Stomach (tissue), 9 donors: Measurements from ENCODE around the gene WNT2B. TPM values are rescaled to one million over a fixed set of nuclear protein-coding genes. Genes with fewer than 3 reads are reported as not detected.

Experiments
- DNase-seq, 2 donors: peaks; one replicate each; pipeline versions ENCODE4 v3.0.0 to v3.0.0-alpha.2; 2013 to 2019
- H3K27ac ChIP-seq, 5 donors: fragments of 200-600 bp in 4 of 5; sonication (generic) in 4 of 5; one replicate each; pipeline ENCODE4 v1.5.1; 2013 to 2019; ENCODE audit warnings: mild to moderate bottlenecking in 1 of 5, moderate library complexity in 1 of 5
- H3K27me3 ChIP-seq, 3 donors: fragments of 200-600 bp; sonication (generic); one replicate each; pipeline ENCODE4 v1.5.1; 2017 to 2019; ENCODE audit warnings: mixed run types in 1 of 3
- H3K36me3 ChIP-seq, 4 donors: fragments of 200-600 bp; sonication (generic); 1 replicate in 3 of 4; 2 replicates in 1 of 4; pipeline ENCODE4 v1.5.1; 2016 to 2019
- H3K4me1 ChIP-seq, 4 donors: fragments of 200-600 bp; sonication (generic); one replicate each; pipeline ENCODE4 v1.5.1; 2016 to 2019
- H3K4me3 ChIP-seq, 4 donors: fragments of 200-600 bp; sonication (generic) in 3 of 4; one replicate each; pipeline ENCODE4 v1.5.1; 2016 to 2019; ENCODE audit warnings: mild to moderate bottlenecking in 1 of 4
- H3K9me3 ChIP-seq, 4 donors: fragments of 200-600 bp; sonication (generic); one replicate each; pipeline ENCODE4 v1.5.1; 2016 to 2019
- CTCF ChIP-seq, 7 experiments: fragments of 450-650 bp in 4 of 7; fragments of 200-600 bp in 3 of 7; sonication (generic) in 3 of 7; IDR thresholded peaks; one replicate each; pipeline ENCODE4 v1.5.1; 2016 to 2019; ENCODE audit warnings: antibody characterized with exemption in 7 of 7, control low read depth in 2 of 7, mild to moderate bottlenecking in 1 of 7
- EP300 ChIP-seq: sonication (generic); formaldehyde crosslinking; IDR thresholded peaks from one replicate; pipeline ENCODE4 v1.6.1; 2017; ENCODE audit warnings: antibody characterized with exemption
- POLR2A ChIP-seq, 4 donors: fragments of 450-650 bp; IDR thresholded peaks; one replicate each; pipeline ENCODE4 v1.6.1; 2016; ENCODE audit warnings: antibody characterized with exemption in 4 of 4, control low read depth in 2 of 4, mild to moderate bottlenecking in 1 of 4, moderate library complexity in 1 of 4
- POLR2AphosphoS5 ChIP-seq, 3 donors: sonication (generic); formaldehyde crosslinking; IDR thresholded peaks; one replicate each; pipeline ENCODE4 v1.6.1; 2016; ENCODE audit warnings: antibody characterized with exemption in 3 of 3
- WGBS, 5 donors: extraction: QIAGEN DNeasy Blood & Tissue Kit in 3 of 5; methylation state at CpG; one replicate each; pipeline versions ENCODE4 v1.1.5 to v1.1.7; 2013 to 2018; 5-methylcytosine and 5-hydroxymethylcytosine counted together
- intact Hi-C: fragments of 100-400 bp; cut with DNase I; formaldehyde crosslinking; loops from one replicate; pipeline ENCODE4 v1.15.1; 2023; ENCODE audit warnings: low total_unique reads
- polyA plus RNA-seq, 3 donors: library from polyadenylated mRNA; stranded (reverse); fragments of 200-250 nt; gene quantifications; one replicate each; pipeline ENCODE4 v1.2.3, GENCODE V29; 2013
- total RNA-seq, 5 donors: library from RNA; depleted of rRNA; stranded (reverse); fragments of >200 nt; gene quantifications; one replicate each; pipeline versions ENCODE4 v1.1.0 to v1.2.3, GENCODE V29; 2014 to 2016
- donor health status: healthy with polysubstance abuse.
- donor health status: Bipolar disorder and iron deficiency.
- donor health status: healthy.

The WNT2B gene
- total and polyA plus RNA-seq, 8 donors = 1.7 to 19.5 (median 2.7) TPM; not detected in 1

DNA sequence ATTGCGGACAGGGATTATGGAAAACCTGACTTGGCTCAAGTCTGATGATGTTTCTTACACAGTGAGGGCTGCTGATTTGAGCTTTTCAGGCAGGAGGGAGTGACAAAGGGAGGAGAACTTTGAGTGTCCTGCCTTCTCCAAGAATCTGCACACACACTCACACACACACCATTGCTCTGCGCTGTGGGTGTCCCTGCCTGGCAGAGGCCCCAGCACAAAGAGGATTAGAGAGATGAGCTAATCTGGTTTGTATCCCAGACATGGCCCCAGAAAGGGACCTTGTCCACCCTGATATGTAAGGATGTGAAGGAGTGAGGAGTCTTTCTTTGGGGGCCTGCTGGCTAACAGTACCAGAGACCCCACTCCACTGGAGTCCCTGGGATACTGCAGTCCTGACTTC lies 5.9 kb upstream of the WNT2B start:
- intact Hi-C loops = no loop called here
- Histone ChIP-seq H3K4me1 (peaks cover 16 to 19% (median 19%) of the 10 kb centered on the region in 4 donors), H3K27ac (peak overlapping the region in 2 of 5 donors; percentile 3 to 40), H3K36me3 (no peaks in the 10 kb centered on the region), H3K9me3 (no peaks in the 10 kb centered on the region), H3K27me3 (peaks cover 0 to 73% (median 25%) of the 10 kb centered on the region in 3 donors), H3K4me3 (no peak overlapping the region)
- WGBS, 5 donors = 61 to 83% (median 71%) methylated on average over 2 of the region's 2 CpGs
- peak in 1 of 2 donors; percentile 66 for DNase-seq
- TF ChIP-seq POLR2A (IDR thresholded peaks at IDR 0.05) (no peak), POLR2AphosphoS5 (IDR thresholded peaks at IDR 0.05) (no peak), EP300 (no peak), CTCF (IDR thresholded peaks at IDR 0.05) (no peak)

DNA sequence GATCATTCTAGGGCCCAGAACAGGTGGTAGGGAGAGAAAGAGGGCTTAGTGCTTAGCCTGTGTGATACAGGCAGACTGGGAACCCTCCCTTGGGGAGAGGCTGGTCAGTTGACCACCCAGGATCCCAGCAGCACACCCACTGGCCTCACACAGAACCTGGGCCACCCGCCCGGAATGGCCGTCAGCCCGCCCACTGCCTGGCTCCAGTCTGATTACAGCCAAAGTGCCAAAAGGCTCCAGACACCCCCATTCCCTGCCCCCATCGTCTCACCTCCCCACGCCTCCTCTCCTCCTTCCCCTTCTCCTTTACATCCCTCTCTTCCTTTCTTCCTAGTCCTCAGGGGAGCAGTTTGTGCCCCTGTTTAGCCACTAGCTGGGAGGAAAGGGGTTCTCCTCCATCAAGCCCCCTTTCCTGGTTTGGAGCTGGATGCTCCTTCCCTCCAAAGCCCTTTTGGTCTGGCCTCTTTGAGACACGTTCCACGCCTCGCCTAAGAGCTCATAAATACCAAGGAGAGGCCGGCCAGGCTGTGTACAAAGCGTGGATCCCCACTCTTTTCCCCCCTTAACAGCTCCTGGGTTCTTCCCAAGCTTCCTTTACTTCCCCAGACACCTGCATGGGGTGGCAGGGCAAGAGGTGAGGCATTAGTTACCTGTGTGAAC lies 4.6 kb upstream of the WNT2B start:
- TF ChIP-seq CTCF (IDR thresholded peaks at IDR 0.05) = no peak
- no peak for TF ChIP-seq POLR2AphosphoS5 (IDR thresholded peaks at IDR 0.05)
- TF ChIP-seq EP300 = no peak
- no peak for TF ChIP-seq POLR2A (IDR thresholded peaks at IDR 0.05)
- peaks cover 29 to 32% (median 31%) of the 10 kb centered on the region in 4 donors for H3K4me1 ChIP-seq
- H3K9me3 ChIP-seq = no peaks in the 10 kb centered on the region
- peaks cover 4 to 86% (median 38%) of the 10 kb centered on the region in 3 donors for H3K27me3 ChIP-seq
- WGBS, 5 donors = 59 to 80% (median 69%) methylated on average over 10 to 11 of the region's 11 CpGs
- no peak overlapping the region for H3K4me3 ChIP-seq
- no peaks in the 10 kb centered on the region for H3K36me3 ChIP-seq
- peak overlapping the region in 1 of 5 donors; percentile 65 for H3K27ac ChIP-seq
- DNase-seq = peak in 1 of 2 donors; percentile 60
- intact Hi-C loops = no loop called here

DNA sequence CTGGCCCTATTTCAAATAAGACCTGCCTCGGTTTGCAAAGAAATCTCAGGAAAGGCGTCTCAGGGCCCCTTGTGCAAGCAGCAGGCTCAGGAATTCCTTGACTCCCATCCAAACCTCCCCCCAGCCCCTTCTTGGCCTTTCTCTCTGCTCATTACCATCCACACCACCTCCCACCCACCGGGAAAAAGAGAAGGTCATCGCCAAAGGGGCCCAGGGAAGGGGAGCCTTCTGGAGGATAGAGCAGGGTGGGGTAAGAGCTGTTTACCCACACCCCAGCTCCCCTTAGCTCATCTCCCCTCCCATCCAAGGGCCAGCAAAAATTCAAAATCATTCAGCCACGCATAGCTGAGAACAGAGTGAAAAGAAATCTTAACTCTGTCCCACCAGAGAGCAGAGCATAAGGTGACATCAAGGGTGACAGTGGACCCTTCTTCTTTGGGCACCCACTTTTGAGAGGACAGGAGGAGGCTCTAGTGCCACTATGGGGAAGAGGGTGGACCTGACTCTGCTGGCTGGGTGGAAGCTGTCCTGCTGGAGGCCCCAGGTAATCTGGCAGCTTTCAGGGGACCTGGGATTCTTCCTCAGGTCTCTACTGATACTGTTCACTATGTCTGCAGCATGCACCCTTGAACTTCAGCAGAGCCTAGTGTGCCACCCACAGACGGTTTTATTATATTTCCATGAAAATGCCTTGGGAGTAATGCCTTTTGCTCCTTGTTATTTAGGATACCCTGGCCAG lies 3.9 kb upstream of the WNT2B start:
- Histone ChIP-seq H3K4me3 (no peak overlapping the region), H3K27ac (peak overlapping the region in 1 of 5 donors; percentile 65), H3K36me3 (no peaks in the 10 kb centered on the region), H3K4me1 (peaks cover 31 to 38% (median 37%) of the 10 kb centered on the region in 4 donors), H3K9me3 (no peaks in the 10 kb centered on the region), H3K27me3 (peaks cover 10 to 93% (median 45%) of the 10 kb centered on the region in 3 donors)
- intact Hi-C loops = no loop called here
- TF ChIP-seq POLR2AphosphoS5 (IDR thresholded peaks at IDR 0.05) (no peak), EP300 (no peak), CTCF (IDR thresholded peaks at IDR 0.05) (no peak), POLR2A (IDR thresholded peaks at IDR 0.05) (no peak)
- peak in 1 of 2 donors; percentile 62 for DNase-seq
- WGBS, 5 donors = 38 to 58% (median 47%) methylated on average over 6 of the region's 6 CpGs

GRCh38 chr1:112505400-112505785 lies 3.4 kb upstream of the WNT2B start:
- intact Hi-C loops = no loop called here
- TF ChIP-seq EP300 (no peak), POLR2A (IDR thresholded peaks at IDR 0.05) (no peak), POLR2AphosphoS5 (IDR thresholded peaks at IDR 0.05) (no peak), CTCF (IDR thresholded peaks at IDR 0.05) (no peak)
- no peak for DNase-seq
- Histone ChIP-seq H3K27ac (no peak overlapping the region), H3K4me1 (peaks cover 31 to 38% (median 37%) of the 10 kb centered on the region in 4 donors), H3K27me3 (peaks cover 10 to 98% (median 51%) of the 10 kb centered on the region in 3 donors), H3K4me3 (no peak overlapping the region), H3K9me3 (no peaks in the 10 kb centered on the region), H3K36me3 (no peaks in the 10 kb centered on the region)
- WGBS, 5 donors = 57 to 81% (median 78%) methylated on average over 1 of the region's 1 CpG
